Dedifferentiated amniotic fluid mesenchymal stem cell (primary cell): Measurements from ENCODE around the gene NGDN.
"Not testable (repeated sequence)": the region's sequence is repeated elsewhere in the genome, so short reads cannot be mapped to it uniquely, and the experiment has no call there.

Experiments used
- DNase-seq: peaks from one replicate; pipeline ENCODE4 v3.0.0-alpha.2; 2016; ENCODE audit errors: extremely low spot score

Gene NGDN, protein sequence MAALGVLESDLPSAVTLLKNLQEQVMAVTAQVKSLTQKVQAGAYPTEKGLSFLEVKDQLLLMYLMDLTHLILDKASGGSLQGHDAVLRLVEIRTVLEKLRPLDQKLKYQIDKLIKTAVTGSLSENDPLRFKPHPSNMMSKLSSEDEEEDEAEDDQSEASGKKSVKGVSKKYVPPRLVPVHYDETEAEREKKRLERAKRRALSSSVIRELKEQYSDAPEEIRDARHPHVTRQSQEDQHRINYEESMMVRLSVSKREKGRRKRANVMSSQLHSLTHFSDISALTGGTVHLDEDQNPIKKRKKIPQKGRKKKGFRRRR

DNA sequence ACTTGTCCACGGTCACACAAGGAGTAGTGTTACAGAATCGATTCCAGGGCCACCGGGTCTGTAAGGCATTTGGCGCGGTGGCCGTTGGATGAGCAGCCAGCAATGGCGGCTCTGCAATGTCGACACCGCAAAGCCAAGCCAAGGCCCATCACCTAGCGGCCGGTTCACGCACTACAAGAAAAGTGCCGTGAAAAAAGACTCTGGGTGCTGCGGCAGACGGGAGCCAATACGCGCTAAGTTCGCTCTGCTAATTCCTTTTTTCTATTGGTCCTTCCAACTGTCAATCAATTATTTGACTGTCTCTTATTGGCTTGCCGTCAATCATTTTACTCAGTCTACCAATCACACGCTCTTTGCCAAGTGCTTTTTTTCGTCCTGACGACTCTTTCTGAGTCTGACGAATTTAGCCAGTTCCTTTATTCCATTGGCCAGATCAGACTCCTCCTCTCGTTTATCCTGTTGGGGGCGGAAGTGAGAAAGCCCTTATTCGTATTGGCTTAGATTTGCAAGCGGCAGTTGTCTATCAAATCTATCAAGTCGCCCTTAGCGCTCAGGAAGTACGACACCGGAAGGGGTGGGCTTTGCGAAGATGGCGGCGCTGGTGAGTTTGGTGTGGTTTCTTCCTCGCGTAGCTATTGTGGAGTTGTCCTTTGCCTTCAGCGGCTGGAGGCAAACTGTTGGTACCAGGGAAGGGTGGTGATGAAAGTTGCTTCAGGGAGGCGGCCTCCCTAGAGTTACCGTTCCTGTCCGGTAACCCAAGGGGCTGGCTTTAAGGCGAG lies at the start of gene NGDN:
Gene NGDN, plus strand, starts transcription at position 577 of the 779 bp plus-strand sequence. Its CDS starts 13 bp downstream, at position 590.
- DNase-seq: peak; percentile 100

DNA sequence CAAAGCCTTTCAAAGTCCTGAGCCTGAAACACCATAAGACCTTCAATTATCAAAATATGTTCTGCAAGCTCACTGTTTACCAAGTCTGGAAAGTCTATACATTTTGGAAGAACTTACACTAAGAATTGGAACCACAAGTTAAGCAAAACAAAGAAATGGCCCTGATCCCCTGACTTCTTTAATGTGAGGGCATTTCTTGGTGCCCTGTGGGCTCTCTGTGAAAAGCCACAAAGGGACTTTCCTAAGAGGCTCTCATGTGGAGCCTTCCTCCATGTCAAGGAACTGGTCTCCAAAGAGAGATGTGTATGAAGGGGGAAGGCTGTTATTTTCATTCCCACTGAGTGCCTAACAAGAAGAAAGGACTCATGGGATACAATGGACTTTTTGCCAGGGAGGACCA lies 47.9 kb upstream of the NGDN start:
- no peak for DNase-seq

DNA sequence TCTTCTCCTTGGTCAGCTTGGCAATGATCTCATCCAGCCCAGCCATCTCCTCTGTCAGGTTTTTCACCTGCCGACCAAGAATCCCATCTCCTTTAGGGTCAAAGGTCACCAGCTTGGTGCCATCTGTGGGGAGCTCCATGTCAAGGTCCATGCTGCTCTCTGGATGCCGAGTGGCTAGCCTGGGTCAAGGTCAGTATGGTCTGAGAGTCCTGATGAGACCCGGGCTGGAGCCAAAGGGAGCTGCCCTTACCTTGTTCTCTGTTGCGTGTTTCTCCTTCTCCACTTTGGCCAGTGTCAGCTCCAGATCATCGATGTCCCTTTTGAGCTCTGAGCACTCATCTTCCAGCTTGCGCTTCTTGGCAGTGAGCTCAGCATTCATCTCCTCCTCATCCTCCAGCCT lies 45.8 kb upstream of the NGDN start:
- DNase-seq: no peak

DNA sequence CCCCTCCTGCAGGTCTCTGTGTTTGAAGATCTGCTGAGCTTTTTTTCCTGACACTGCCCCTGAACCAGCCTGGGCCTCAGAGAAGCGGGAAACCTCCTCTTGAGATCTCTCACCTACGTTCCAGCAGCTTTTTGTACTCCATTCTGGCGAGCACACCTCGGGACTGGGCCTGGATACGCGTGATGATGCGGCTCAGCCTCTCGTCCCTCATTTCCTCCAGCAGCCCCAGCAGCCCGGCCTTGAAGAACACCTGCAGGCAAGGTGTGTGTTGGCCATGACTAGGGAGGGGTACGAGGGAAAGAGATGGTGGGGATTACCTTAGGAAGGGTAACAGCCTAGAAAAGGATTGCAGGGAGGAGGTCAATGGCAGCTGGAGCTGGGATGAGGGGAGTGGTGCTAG lies 44.3 kb upstream of the NGDN start:
- no peak for DNase-seq

DNA sequence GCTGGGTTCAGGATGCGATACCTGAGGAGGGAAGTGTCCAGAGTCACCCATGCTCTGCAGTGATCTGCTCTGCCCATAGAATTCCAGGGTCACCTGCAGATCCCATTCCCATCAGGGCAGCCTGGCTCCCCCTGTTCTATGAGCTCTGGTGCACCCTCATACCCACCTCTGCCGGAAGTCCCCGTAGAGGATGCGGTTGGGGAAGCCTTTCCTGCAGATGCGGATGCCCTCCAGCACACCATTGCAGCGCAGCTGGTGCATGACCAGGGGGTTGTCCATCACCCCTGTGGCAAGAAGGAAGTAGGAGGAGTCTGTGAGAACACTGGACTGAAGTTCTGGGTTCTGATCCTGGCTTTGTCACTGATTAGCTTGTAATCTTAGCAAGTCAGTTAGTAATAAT lies 43.7 kb upstream of the NGDN start:
- not testable (repeated sequence) for DNase-seq

DNA sequence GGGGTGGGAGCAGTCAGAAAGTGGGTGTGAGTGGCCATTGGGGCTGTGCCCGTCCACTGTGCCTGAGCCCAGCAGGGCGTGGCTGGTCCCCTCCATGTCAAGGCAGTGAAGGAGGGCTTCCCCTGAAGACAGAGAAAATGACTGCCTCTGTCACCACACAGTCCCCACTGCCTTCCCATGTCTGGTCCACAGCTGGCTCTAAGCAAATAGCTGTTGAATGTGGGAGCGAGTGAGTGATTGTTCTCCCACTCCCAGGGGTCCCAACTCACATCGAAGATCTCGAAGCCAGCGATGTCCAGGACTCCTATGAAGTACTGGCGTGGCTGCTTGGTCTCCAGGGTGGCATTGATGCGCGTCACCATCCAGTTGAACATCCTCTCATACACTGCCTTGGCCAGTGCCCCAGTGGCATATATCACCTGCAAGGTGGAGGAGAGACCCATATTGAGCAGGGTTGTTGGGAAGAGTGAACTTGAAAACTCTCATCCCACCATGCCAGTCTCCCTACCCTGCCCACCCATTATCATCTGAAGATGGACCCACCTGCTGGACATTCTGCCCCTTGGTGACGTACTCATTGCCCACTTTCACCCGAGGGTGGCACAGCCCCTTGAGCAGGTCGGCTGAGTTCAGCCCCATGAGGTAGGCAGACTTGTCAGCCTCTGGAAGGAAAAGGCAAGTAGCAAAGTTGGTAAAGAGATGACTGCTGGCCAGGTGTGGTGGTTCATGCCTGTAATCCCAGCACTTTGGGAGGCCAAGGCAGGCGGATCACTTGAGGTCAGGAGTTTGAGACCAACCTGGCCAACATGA lies 40.6 kb upstream of the NGDN start:
- no peak for DNase-seq

DNA sequence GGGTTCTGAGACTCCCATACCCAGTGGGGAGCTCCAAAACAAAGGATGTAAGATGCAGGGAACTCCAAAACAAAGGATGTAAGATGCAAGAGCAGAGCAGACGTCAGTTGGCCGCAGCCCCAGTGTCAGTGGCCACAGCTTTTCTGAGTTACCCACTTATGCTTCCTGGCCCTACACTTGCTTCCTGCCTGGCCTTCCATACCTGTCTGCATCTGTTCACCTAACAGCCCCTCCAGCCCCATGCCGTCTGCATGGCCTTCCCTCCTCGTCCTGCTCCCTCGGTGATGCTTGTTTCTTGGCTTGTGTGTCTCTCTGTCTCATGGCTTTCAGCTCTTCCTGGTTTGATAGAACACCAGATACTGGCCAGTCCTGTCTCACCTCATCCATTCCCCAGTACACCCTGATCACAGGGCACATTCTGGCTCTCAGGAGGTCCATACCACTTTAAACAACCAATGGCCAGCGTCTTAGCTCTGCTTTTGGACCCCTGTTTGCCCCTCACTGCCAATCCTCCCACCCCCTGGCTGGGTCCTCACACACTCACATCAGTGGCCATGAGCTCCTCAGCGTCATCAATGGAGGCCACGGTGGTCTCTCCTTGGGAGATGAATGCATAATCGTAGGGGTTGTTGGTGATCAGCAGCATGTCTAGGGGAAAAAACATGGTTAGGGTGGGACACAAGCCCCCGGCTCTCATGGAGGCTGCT lies 39.3 kb upstream of the NGDN start:
- no peak for DNase-seq

DNA sequence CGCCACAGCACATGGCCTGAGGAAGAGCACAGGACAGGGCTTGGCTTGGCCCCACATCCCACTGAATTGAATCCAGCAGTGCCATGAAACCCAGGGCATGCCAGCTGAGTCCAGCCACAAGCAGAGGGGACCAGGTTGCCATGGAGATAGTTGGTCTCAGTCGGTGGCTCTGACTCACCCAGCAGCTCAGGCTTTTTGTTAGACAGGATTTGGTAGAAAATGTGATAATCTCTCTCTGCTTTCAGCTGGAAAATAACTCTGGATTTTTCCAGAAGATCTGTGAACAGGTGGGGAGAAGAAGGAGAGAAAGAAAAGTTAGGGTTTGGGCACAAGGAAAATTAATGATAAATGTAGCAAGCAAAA lies 38.8 kb upstream of the NGDN start:
- DNase-seq: no peak

DNA sequence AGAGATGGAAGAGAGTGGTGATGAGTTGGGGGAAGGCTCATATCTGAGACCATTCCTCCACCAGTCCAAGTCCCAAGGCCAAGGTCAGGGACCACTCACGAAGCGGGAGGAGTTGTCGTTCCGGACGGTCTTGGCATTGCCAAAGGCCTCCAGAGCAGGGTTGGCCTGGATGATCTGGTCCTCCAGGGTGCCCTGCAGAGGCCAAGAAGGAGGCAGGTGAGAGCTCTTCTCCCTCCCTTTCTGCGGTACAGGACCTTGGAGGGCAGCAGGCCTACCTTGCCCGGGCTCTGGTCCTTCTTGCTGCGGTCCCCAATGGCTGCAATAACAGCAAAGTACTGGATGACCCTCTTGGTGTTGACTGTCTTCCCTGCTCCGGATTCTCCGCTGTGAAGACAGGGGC lies 38.0 kb upstream of the NGDN start:
- DNase-seq: no peak

DNA sequence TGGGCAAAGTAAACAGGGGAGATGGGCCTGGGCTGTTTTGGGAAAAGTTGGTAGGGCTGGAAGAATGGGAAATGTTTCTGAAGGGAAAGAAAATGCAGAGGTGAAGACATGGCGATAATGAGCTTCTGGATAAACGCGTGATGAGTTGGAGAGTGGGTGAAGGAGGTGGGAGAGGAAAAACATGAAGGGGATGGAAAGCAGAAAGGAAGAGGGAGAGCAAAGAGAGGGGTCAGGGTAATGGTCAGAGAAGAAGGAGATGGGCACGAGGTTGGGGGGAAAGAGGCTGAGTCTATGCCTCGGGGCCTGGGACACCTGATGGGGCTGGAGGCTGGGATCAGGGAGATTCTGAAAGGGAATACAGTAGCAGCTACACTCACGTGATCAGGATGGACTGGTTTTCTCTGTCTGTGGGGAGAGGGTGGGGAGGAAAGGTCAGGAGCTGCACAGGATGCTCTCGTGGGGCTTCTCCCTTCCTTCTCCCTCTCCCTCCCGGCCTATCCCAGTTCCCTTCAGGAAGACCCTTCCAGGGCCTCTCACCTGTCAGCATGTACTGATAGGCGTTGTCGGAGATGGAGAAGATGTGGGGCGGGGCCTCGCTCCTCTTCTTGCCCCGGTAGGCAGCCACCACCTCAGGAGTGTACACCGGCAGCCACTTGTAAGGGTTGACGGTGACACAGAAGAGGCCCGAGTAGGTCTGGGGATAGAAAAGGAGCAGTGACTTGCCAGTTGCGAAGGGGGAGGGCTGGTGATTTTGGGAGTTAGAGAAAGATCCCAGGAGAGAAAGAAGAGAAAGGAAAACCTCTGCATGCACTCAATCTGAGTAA lies 37.2 kb upstream of the NGDN start:
- no peak for DNase-seq

DNA sequence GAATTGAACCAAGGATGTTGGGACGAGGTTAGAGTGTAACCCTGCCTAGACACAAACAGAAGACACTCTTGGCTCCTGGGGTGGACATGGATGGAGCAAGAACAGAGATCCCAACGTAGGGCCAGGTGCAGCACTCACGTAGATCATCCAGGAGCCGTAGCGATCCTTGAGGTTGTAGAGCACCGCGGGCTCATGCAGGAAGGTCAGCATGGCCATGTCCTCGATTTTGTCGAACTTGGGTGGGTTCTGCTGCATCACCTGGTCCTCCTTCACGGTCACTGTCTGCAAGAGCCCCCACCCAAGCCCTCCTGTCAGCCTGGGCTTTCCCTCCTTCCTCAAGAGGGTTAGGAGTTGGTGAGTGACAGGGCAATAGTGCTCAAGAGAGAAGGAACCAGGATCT lies 36.6 kb upstream of the NGDN start:
- no peak for DNase-seq

DNA sequence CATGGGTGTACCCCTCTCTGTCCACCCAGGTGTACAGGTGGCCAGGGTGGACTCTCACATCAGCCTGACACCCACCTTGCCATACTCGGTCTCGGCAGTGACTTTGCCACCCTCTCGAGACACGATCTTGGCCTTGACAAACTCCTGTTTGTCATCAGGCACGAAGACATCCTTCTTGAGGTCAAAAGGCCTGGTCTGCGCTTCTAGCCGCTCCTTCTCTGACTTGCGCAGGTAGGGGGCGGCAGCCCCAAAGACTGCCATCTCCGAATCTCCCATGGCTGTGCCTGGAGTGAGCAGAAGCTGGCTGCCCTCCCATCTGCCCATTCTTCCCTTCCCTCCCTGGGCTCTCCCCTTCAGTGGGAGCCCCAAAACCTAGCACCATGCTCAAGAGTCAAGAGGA lies 36.0 kb upstream of the NGDN start:
- DNase-seq: no peak

DNA sequence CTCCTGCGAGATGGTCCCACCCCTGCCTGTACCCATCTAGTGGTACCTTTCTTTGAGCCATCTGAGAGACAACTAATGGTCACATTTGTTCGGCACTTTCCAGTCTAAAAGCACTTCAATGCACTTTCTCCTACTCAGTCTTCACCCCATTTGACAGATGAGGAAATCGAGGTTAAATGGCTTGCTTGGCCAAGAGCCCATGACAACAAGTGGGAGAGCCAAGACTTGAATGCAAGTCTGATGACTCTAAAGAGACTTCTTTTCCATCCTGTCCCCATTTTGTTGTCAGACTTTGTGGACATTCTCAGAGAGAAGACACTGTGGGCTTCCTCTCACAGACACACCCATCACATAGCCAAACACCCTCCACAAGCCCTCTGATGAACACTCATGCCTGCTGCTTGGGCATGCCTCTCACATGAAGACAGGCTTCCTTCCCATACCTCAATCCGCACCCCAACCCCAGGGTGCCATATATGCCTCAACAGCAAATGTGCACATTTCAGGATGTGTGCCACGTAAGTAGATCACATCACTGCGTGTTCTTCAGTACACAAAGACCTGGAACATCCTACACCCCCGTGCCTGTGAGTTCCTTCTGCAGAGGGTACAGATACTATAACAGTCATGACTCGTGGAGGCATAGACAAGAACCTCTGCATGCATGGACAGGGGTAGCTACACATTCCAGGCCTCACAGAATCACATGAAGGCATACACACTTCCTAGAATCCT lies 34.8 kb upstream of the NGDN start:
- DNase-seq: no peak

DNA sequence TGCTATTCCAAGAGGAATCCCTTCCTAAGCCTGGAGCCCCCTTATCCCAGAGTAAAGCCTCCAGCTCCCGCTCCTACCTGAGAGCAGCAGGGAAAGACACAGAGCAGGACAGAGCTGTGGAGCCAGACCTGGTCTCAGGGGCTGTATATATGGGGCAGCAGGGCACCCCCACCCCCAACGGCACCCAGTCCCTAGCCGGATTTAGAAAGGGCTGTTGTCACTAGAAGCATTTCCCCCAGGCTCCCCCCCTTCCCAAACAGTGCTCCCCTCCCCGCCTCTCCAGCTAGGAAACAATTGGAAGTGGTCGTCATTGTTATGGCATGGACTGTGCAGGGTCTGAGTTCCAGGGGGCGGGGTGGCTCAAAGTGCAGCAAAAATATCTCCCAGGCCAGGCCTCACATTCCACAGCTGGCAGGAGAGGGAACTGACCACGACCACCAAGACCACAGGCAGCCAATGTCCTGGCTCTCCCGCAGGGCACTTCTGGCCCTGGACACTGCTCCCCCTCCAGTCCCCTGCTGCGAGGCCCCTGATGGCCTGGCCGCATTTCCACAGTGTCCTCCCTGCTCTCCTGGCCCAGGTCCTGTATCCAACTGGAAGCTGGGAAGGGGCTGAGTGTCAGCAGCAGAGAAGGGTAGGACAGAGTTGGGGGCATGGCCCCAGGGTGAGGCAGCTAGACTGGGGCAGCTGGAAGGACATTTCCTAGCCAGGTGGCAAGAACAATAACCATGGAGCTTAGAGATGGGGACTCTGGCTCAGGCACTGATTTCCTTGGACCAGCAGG lies 33.8 kb upstream of the NGDN start, which contains the start of gene MYH7:
Gene MYH7, minus strand, starts transcription at position 118 of the 784 bp plus-strand sequence. CDS start 1,928 bp downstream, outside the sequence.
- no peak for DNase-seq

DNA sequence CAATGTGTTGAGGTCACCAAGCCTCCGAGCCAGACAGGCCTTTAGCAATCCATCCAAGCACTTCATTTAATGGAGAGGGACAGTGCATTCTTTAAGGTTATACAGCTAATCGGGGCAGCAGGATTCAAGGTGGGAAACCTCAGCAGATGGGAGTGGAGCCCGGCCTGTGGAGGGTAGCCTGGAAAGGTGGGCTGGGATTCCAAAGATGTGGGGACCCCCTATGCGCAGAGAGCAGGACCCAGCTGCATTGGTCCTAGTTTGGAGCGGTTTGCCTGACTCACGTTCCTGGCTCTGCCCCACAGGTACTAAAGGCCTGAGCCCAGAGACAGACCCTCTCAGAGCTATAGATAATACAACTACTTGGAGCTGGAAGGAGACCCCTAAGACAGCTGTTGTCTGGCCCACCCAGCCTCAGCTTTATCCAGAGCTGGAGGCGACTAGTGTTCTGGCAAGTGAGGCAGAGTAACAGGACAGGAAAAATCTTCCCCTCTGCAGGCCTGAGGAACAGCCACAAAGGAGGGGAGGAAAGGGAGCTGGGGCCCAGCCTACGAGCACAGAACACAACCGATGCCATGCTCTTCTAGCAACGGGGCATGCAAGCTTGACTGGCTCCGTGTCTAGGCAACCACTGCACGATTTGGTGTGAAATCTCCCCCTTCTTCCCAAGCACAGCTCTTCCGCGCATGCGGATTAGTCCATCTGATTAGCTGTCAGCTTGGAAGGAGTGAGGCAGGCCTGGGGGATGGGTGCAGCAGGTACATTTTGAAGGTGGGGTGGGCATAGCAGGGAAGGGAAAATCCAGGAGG lies 33.0 kb upstream of the NGDN start:
- DNase-seq: no peak

DNA sequence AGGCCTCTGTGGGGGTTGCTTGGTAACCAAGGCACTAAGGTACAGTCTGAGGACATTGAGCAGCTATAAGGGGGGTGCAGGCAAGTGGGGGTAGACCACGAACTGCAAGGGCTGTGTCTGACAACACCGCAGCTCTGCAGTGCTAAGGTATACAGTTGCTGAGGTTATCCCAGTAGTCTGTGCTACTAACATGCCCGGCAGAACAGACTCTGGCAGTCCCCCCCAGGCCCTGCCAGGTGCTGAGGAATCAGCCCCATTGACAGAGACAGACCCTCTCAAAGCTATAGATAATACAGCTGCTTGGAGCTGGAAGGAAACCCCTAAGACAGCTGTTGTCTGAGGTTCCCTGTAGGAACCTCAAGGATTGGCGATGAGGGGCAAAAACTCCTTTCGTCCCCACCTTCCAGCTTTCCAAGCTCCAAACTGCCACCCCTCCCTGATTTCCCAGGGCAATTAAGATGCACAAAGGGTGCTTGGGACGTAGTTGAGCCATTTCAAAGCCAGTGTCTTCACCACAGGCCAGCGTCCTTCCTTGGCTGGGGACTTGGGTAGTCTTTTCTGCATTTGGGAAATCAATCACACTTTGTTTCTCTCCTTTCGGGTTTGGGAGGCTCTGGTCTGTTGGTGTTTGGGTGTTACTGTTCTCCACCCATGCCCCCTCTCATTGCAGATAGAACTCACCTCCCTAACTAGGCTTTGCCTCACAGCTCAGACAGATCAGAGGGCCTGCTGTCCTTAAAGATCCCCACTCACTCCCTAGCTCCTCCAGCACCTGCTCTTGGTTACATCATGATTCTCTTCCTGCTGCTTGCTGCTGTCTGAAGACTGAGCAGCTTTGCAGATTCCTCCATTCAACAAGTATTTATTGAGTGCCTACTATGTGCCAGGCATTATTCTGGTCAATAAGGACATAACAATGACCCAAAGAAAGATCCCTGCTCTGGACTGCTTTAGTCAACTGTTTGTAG lies 32.1 kb upstream of the NGDN start:
- no peak for DNase-seq
